ENCODE measurements around the gene TET1. TPM values are rescaled to one million over a fixed set of nuclear protein-coding genes. Genes with fewer than 3 reads are reported as not detected.

Gene TET1
- total and polyA plus RNA-seq, 2 of the 13 experiments (the other 11 are each of a cell fraction or from before 2014, with no cell fraction given): 6.9 to 7.3 TPM

DNA sequence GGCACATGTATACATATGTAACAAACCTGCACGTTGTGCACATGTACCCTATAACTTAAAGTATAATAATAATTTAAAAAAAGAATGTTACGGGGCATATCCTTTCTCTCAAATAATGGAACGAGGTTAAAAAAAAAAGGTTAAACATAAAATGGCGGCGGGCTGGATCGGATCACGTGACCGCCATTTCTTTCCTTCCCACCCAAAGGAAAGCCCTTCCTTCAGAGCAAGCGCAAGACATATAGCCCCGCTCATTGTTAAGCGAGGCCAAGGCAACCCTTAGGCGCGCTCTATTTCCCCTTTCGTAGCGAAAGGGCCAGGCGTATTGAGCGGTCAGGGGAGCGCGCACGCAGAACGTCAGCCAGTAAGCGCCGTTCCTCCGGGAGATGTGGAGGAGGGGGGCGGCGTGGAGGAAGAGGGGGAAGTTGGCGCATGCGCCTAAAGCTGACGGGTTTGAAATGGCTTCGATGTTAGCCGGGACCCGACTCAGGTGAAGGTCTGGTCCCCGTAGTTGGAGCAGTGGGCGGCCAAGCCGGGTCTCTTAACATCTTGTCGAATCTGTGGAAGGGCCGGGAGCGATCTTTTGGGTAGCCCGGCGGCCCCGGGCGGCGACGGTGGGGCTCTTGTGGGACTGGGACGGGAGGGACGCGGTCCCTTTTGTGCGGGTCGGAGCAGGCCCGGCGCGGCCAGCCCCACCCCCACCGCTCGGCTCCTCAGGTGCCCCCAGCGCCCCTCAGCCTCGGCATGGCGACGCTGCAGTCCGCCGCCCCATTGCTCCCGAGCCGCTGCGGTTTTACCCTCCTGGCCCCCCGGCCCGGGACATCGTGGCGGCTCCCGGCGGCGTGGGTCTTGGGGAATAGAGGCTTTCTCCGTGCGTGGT is 160.9 kb downstream of the TET1 start, which contains the start of gene CCAR1 (continued):
- TF ChIP-seq ATF2 (CRISPR knock-in tag; IDR thresholded peaks at IDR 0.05) (no peak; the same call in 1 of the 2 replicates), ZNF24 (IDR thresholded peaks at IDR 0.05) (no peak), NR2F6 (IDR thresholded peaks at IDR 0.05) (peak; percentile 22; the same call in 1 of the 2 replicates), NR2F6 (CRISPR knock-in tag; IDR thresholded peaks at IDR 0.05) (no peak), MBNL3 (CRISPR knock-in tag; conservative IDR thresholded peaks at IDR 0.05) (no peak), ATF3 (CRISPR knock-in tag; IDR thresholded peaks at IDR 0.05) (no peak), TEAD2 (CRISPR knock-in tag; IDR thresholded peaks at IDR 0.05) (0 out of 2 replicates have a peak, but pooled peaks have one; percentile 23), ZBTB3 (CRISPR knock-in tag; IDR thresholded peaks at IDR 0.05; ENCODE audit: borderline replicate concordance, low read depth) (no peak), LCORL (IDR thresholded peaks at IDR 0.05) (peak; percentile 54), LCORL (CRISPR knock-in tag; IDR thresholded peaks at IDR 0.05) (peak; percentile 64), ZNF75D (CRISPR knock-in tag; IDR thresholded peaks at IDR 0.05; ENCODE audit: borderline replicate concordance) (no peak; the same call in 1 of the 2 replicates), LBX2 (CRISPR knock-in tag; IDR thresholded peaks at IDR 0.05; ENCODE audit: borderline replicate concordance) (no peak), FOXP1 (IDR thresholded peaks at IDR 0.05) (no peak), FOXP1 (CRISPR knock-in tag; IDR thresholded peaks at IDR 0.05) (no peak), NBN (conservative IDR thresholded peaks at IDR 0.05) (no peak), ZNF318 (CRISPR knock-in tag; IDR thresholded peaks at IDR 0.05) (no peak)
- TF ChIP-seq, protein P1, sequence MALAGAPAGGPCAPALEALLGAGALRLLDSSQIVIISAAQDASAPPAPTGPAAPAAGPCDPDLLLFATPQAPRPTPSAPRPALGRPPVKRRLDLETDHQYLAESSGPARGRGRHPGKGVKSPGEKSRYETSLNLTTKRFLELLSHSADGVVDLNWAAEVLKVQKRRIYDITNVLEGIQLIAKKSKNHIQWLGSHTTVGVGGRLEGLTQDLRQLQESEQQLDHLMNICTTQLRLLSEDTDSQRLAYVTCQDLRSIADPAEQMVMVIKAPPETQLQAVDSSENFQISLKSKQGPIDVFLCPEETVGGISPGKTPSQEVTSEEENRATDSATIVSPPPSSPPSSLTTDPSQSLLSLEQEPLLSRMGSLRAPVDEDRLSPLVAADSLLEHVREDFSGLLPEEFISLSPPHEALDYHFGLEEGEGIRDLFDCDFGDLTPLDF (CRISPR knock-in tag; IDR thresholded peaks at IDR 0.05): peak; percentile 76; the same call in 1 of the 2 replicates
- TF ChIP-seq, protein P2, sequence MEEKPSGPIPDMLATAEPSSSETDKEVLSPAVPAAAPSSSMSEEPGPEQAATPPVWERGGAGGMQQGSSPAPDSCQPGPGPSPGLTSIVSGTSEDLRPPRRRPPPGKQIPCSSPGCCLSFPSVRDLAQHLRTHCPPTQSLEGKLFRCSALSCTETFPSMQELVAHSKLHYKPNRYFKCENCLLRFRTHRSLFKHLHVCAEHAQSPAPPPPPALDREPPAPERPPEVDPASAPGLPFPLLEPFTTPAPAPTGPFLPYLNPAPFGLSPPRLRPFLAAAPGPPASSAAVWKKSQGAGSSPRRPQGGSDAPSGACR (CRISPR knock-in tag; IDR thresholded peaks at IDR 0.05): peak; percentile 79; the same call in 1 of the 2 replicates

All from HepG2 (cell line).